DMS153 (cell line): ENCODE results near the gene TMC7.

Source experiments
- DNase-seq: peaks from one replicate; lab custom pipeline; 2025; lab: John Stamatoyannopoulos, UW

The TMC7 gene

GRCh38 chr16:19029980-19030379, 46.2 kb downstream of the TMC7 start:
- DNase-seq, result no peak

- DNase-seq, result no peak
These were observed 48.0 kb downstream of the TMC7 start for GRCh38 chr16:19031738-19032137.

- DNase-seq, result no peak
These were observed 50.0 kb downstream of the TMC7 start for GRCh38 chr16:19033761-19034160.

- DNase-seq, result no peak
These were observed 56.7 kb downstream of the TMC7 start for GRCh38 chr16:19040400-19040799.

- no peak for DNase-seq
These were observed 61.0 kb downstream of the TMC7 start for GRCh38 chr16:19044769-19045168.

- no peak for DNase-seq
These were observed 62.3 kb downstream of the TMC7 start for GRCh38 chr16:19046062-19046461.

GRCh38 chr16:19062706-19063105, 79.0 kb downstream of the TMC7 start:
- no peak for DNase-seq

GRCh38 chr16:19066988-19067348, 83.2 kb downstream of the TMC7 start:
- no peak for DNase-seq

- peak; percentile 99 for DNase-seq
These were observed 83.9 kb downstream of the TMC7 start, which contains the start of gene COQ7 for GRCh38 chr16:19067349-19068236. Gene COQ7, plus strand, starts transcription at chr16:19067614. Its CDS starts 51 bp downstream, at chr16:19067665.

- DNase-seq, result no peak
These were observed 84.6 kb downstream of the TMC7 start for GRCh38 chr16:19068237-19068815.

GRCh38 chr16:19071811-19072777, 88.4 kb downstream of the TMC7 start:
- no peak for DNase-seq

GRCh38 chr16:19073344-19073743, 89.6 kb downstream of the TMC7 start:
- no peak for DNase-seq

- no peak for DNase-seq
These were observed 90.1 kb downstream of the TMC7 start for GRCh38 chr16:19073863-19074262.

- no peak for DNase-seq
These were observed 91.8 kb downstream of the TMC7 start for GRCh38 chr16:19075511-19075910.

GRCh38 chr16:19077879-19078278, 94.1 kb downstream of the TMC7 start:
- DNase-seq, result no peak

GRCh38 chr16:19083670-19084069, 99.9 kb downstream of the TMC7 start:
- DNase-seq, result no peak

GRCh38 chr16:19084139-19084538, 100.4 kb downstream of the TMC7 start:
- no peak for DNase-seq

- DNase-seq, result no peak
These were observed 101.1 kb downstream of the TMC7 start for GRCh38 chr16:19084879-19085278.

- DNase-seq, result no peak
These were observed 102.0 kb downstream of the TMC7 start for GRCh38 chr16:19085679-19086200.

- peak; percentile 89 for DNase-seq
These were observed 102.8 kb downstream of the TMC7 start for GRCh38 chr16:19086322-19087199.

GRCh38 chr16:19088341-19088916, 104.7 kb downstream of the TMC7 start:
- no peak for DNase-seq
